ENCODE results near the gene ACTBL2.

Gene ACTBL2

GRCh38 chr5:57491369-57491965, 8.9 kb upstream of the ACTBL2 start:
- no peaks in the 10 kb centered on the region for H3K36me3 ChIP-seq
- DNase-seq: no peak
- H3K27ac ChIP-seq: no peak overlapping the region
- peaks cover 0 to 13% (median 6%) of the 10 kb centered on the region in 4 donors for H3K4me1 ChIP-seq
- H3K9me3 ChIP-seq: no peaks in the 10 kb centered on the region
- no peaks in the 10 kb centered on the region for H3K27me3 ChIP-seq
- intact Hi-C loops (cut with DNase I; ENCODE audit: low total_unique reads): no loop called here
- no peak overlapping the region for H3K4me3 ChIP-seq
- TF ChIP-seq CTCF (IDR thresholded peaks at IDR 0.05): no peak

GRCh38 chr5:57488215-57488955, 5.8 kb upstream of the ACTBL2 start:
- H3K36me3 ChIP-seq: no peaks in the 10 kb centered on the region
- TF ChIP-seq CTCF (IDR thresholded peaks at IDR 0.05): no peak
- no peak overlapping the region for H3K27ac ChIP-seq
- H3K4me3 ChIP-seq: no peak overlapping the region
- H3K9me3 ChIP-seq: no peaks in the 10 kb centered on the region
- no peaks in the 10 kb centered on the region for H3K27me3 ChIP-seq
- no peak for DNase-seq
- H3K4me1 ChIP-seq: no peaks in the 10 kb centered on the region
- intact Hi-C loops (cut with DNase I; ENCODE audit: low total_unique reads): no loop called here

- H3K27ac ChIP-seq: no peak overlapping the region
- no peaks in the 10 kb centered on the region for H3K27me3 ChIP-seq
- intact Hi-C loops (cut with DNase I; ENCODE audit: low total_unique reads): no loop called here
- DNase-seq: no peak
- TF ChIP-seq CTCF (IDR thresholded peaks at IDR 0.05): no peak
- no peaks in the 10 kb centered on the region for H3K36me3 ChIP-seq
- H3K9me3 ChIP-seq: no peaks in the 10 kb centered on the region
- no peak overlapping the region for H3K4me3 ChIP-seq
- no peaks in the 10 kb centered on the region for H3K4me1 ChIP-seq
Observed at GRCh38 chr5:57486027-57486602, 3.5 kb upstream of the ACTBL2 start.

GRCh38 chr5:57478826-57479225, 3.8 kb downstream of the ACTBL2 start:
- Histone ChIP-seq H3K27ac (no peak overlapping the region), H3K9me3 (no peaks in the 10 kb centered on the region), H3K4me3 (no peak overlapping the region), H3K36me3 (no peaks in the 10 kb centered on the region), H3K4me1 (no peaks in the 10 kb centered on the region), H3K27me3 (no peaks in the 10 kb centered on the region)
- DNase-seq: no peak
- intact Hi-C loops (cut with DNase I; ENCODE audit: low total_unique reads): no loop called here
- TF ChIP-seq CTCF (IDR thresholded peaks at IDR 0.05): no peak

GRCh38 chr5:57476601-57477056, 6.0 kb downstream of the ACTBL2 start:
- no peaks in the 10 kb centered on the region for H3K9me3 ChIP-seq
- no peak for DNase-seq
- no peak overlapping the region for H3K4me3 ChIP-seq
- no peaks in the 10 kb centered on the region for H3K27me3 ChIP-seq
- no peaks in the 10 kb centered on the region for H3K4me1 ChIP-seq
- no peak overlapping the region for H3K27ac ChIP-seq
- H3K36me3 ChIP-seq: no peaks in the 10 kb centered on the region
- no peak for TF ChIP-seq CTCF (IDR thresholded peaks at IDR 0.05)
- intact Hi-C loops (cut with DNase I; ENCODE audit: low total_unique reads): no loop called here
